Tibial nerve (tissue), 4 donors: Measurements from ENCODE around the gene STK16.

Experiments used
- EP300 ChIP-seq, 2 donors: sonication (generic); formaldehyde crosslinking; IDR thresholded peaks; one replicate each; pipeline ENCODE4 v1.6.1; 2017; ENCODE audit warnings: antibody characterized with exemption in 2 of 2, mild to moderate bottlenecking in 1 of 2
- POLR2A ChIP-seq, 2 donors: fragments of 450-650 bp; IDR thresholded peaks; one replicate each; pipeline ENCODE4 v1.6.1; 2017; ENCODE audit warnings: antibody characterized with exemption in 2 of 2, mild to moderate bottlenecking in 2 of 2, moderate library complexity in 2 of 2
- TF ChIP-seq, protein P1 (sequence below), 5 experiments: fragments of 200-600 bp in 3 of 5; fragments of 450-650 bp in 2 of 5; sonication (generic) in 3 of 5; IDR thresholded peaks; one replicate each; pipeline ENCODE4 v1.5.1; 2016 to 2019; ENCODE audit warnings: antibody characterized with exemption in 5 of 5, mild to moderate bottlenecking in 3 of 5, moderate library complexity in 2 of 5

DNA sequence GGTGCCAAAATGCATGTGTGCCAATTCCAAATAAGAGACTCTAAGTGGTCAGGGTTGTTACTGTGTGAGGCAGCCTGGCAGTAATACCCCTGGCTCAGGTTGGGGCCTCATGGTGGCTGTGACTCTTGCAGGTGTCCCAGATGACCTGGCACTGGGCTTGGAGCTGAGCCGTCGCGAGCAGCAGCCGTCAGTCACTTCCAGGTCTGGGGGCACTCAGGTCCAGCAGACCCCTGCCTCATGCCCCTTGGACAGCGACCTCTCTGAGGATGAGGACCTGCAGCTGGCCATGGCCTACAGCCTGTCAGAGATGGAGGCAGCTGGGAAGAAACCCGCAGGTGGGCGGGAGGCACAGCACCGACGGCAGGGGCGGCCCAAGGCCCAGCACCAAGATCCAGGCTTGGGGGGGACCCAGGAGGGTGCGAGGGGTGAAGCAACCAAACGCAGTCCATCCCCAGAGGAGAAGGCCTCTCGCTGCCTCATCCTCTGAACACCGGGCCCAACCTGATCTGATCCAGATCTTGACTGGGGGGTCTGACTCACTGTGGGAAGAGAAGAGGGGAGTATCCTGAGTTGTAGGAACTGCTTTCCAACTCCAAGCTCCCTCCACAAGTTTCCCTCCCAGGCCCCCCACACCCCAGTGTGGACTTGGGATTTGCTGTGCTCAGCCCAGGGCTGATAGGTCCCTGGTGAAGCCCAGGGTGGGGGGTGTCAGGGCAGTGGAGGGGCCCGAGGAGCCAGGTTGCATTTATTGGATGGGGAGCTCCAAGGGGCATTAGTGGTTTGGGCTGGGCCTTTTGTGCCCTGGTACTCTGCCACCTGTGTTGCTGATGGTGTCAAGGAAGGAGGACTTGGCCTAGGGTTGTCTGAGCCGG, 39.5 kb downstream of the STK16 start:
- TF ChIP-seq POLR2A (IDR thresholded peaks at IDR 0.05) (no peak), EP300 (IDR thresholded peaks at IDR 0.05) (no peak)
- TF ChIP-seq, protein P1, sequence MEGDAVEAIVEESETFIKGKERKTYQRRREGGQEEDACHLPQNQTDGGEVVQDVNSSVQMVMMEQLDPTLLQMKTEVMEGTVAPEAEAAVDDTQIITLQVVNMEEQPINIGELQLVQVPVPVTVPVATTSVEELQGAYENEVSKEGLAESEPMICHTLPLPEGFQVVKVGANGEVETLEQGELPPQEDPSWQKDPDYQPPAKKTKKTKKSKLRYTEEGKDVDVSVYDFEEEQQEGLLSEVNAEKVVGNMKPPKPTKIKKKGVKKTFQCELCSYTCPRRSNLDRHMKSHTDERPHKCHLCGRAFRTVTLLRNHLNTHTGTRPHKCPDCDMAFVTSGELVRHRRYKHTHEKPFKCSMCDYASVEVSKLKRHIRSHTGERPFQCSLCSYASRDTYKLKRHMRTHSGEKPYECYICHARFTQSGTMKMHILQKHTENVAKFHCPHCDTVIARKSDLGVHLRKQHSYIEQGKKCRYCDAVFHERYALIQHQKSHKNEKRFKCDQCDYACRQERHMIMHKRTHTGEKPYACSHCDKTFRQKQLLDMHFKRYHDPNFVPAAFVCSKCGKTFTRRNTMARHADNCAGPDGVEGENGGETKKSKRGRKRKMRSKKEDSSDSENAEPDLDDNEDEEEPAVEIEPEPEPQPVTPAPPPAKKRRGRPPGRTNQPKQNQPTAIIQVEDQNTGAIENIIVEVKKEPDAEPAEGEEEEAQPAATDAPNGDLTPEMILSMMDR (IDR thresholded peaks at IDR 0.05), result no peak
